Esophagus muscularis mucosa (tissue), 4 donors: Measurements from ENCODE around the gene MN1.
A peak's percentile ranks its signal among the peaks of the same experiment; 100 is the strongest.

ENCODE experiments used
- CTCF ChIP-seq, 3 experiments: fragments of 200-600 bp in 2 of 3; fragments of 450-650 bp in 1 of 3; sonication (generic) in 2 of 3; IDR thresholded peaks; one replicate each; pipeline ENCODE4 v1.5.1; 2017 to 2019; ENCODE audit warnings: antibody characterized with exemption in 3 of 3, mild to moderate bottlenecking in 2 of 3, moderate library complexity in 1 of 3
- EP300 ChIP-seq: sonication (generic); formaldehyde crosslinking; IDR thresholded peaks from one replicate; pipeline ENCODE4 v1.6.1; 2017; ENCODE audit warnings: antibody characterized with exemption
- POLR2AphosphoS5 ChIP-seq, 2 donors: sonication (generic); formaldehyde crosslinking; IDR thresholded peaks; one replicate each; pipeline ENCODE4 v1.6.1; 2017; ENCODE audit warnings: antibody characterized with exemption in 2 of 2

GRCh38 chr22:27748751-27749191, 52.8 kb downstream of the MN1 start:
- TF ChIP-seq EP300 (no peak), CTCF (IDR thresholded peaks at IDR 0.05) (no peak), POLR2AphosphoS5 (IDR thresholded peaks at IDR 0.05) (peak in 1 of 2 donors; percentile 27)
